DOHH2 (cell line): ENCODE data around the gene TOR4A.

Experiments
- H3F3A ChIP-seq: fragments of 200-600 bp; sonication (generic), shearing (Covaris generic); 2 replicates; pipeline ENCODE4 v1.6.0; 2016; ENCODE audit warnings: antibody characterized with exemption, mild to moderate bottlenecking; ENCODE audit not compliant: control insufficient read depth, insufficient read depth
- H3K27ac ChIP-seq: fragments of 200-600 bp; sonication (generic); 2 replicates; pipeline ENCODE4 v1.5.1; 2014; ENCODE audit warnings: low read depth, mild to moderate bottlenecking, low read length, moderate library complexity
- H3K27me3 ChIP-seq: fragments of 200-600 bp; sonication (generic); 2 replicates; pipeline ENCODE4 v1.6.1; 2014; ENCODE audit warnings: mild to moderate bottlenecking, low read length, mixed read lengths; ENCODE audit not compliant: control insufficient read depth
- H3K36me3 ChIP-seq: fragments of 200-600 bp; sonication (generic); 2 replicates; pipeline ENCODE4 v1.6.1; 2014; ENCODE audit warnings: mild to moderate bottlenecking, low read length, moderate library complexity, mixed read lengths; ENCODE audit not compliant: control insufficient read depth
- H3K4me1 ChIP-seq: fragments of 200-600 bp; sonication (generic); 2 replicates; pipeline ENCODE4 v1.6.1; 2014; ENCODE audit warnings: mild to moderate bottlenecking, low read length, mixed read lengths; ENCODE audit not compliant: control insufficient read depth
- H3K4me2 ChIP-seq: fragments of 200-600 bp; sonication (generic); 2 replicates; pipeline ENCODE4 v1.6.0; 2014; ENCODE audit warnings: mild to moderate bottlenecking, low read length, moderate library complexity
- H3K4me3 ChIP-seq: fragments of 200-600 bp; sonication (generic); 2 replicates; pipeline ENCODE4 v1.5.1; 2014; ENCODE audit warnings: mild to moderate bottlenecking, low read length, mixed read lengths
- H3K79me2 ChIP-seq: fragments of 200-600 bp; sonication (generic); 2 replicates; pipeline ENCODE4 v1.6.1; 2014; ENCODE audit warnings: mild to moderate bottlenecking, low read length, mixed read lengths; ENCODE audit not compliant: control insufficient read depth
- H3K9me2 ChIP-seq: fragments of 200-600 bp; sonication (generic); replicated peaks from 2 replicates; pipeline ENCODE4 v1.6.1; 2014; ENCODE audit warnings: mild to moderate bottlenecking, low read length, mixed read lengths; ENCODE audit not compliant: control insufficient read depth
- H3K9me3 ChIP-seq: fragments of 200-600 bp; sonication (generic); 2 replicates; pipeline ENCODE4 v1.6.1; 2014; ENCODE audit warnings: antibody characterized with exemption, low read length, mixed read lengths; ENCODE audit not compliant: control insufficient read depth, insufficient read depth
- H4K20me1 ChIP-seq: fragments of 200-600 bp; sonication (generic); 2 replicates; pipeline ENCODE4 v1.6.0; 2014; ENCODE audit warnings: low read depth, mild to moderate bottlenecking, antibody characterized with exemption, low read length, moderate library complexity; ENCODE audit not compliant: control insufficient read depth, insufficient read depth
- EZH2phosphoT487 ChIP-seq: fragments of 200-600 bp; sonication (generic); IDR thresholded peaks from 2 replicates; pipeline ENCODE4 v1.6.1; 2017; ENCODE audit warnings: borderline replicate concordance, mild to moderate bottlenecking, antibody characterized with exemption, low read length, moderate library complexity, mixed read lengths
- TF ChIP-seq, protein P1 (sequence below): fragments of 200-600 bp; sonication (generic); IDR thresholded peaks from one replicate; pipeline ENCODE4 v1.5.1; 2014; ENCODE audit warnings: antibody characterized with exemption, mild to moderate bottlenecking, low read depth, low read length; ENCODE audit not compliant: poor library complexity, severe bottlenecking

Gene TOR4A

GRCh38 chr9:137271696-137272076, 5.8 kb upstream of the TOR4A start:
- Histone ChIP-seq H3K4me1 (peaks cover 95% of the 10 kb centered on the region), H3K36me3 (peaks cover 61% of the 10 kb centered on the region), H3K27ac (no peak overlapping the region), H3K4me3 (no peak overlapping the region), H3K79me2 (peaks cover 41% of the 10 kb centered on the region), H3K27me3 (no peaks in the 10 kb centered on the region), H3K9me2 (no peaks in the 10 kb centered on the region), H3K4me2 (no peak overlapping the region), H3F3A (peaks cover 30% of the 10 kb centered on the region), H3K9me3 (no peaks in the 10 kb centered on the region), H4K20me1 (no peaks in the 10 kb centered on the region)
- TF ChIP-seq EZH2phosphoT487: no peak
- TF ChIP-seq, protein P1, sequence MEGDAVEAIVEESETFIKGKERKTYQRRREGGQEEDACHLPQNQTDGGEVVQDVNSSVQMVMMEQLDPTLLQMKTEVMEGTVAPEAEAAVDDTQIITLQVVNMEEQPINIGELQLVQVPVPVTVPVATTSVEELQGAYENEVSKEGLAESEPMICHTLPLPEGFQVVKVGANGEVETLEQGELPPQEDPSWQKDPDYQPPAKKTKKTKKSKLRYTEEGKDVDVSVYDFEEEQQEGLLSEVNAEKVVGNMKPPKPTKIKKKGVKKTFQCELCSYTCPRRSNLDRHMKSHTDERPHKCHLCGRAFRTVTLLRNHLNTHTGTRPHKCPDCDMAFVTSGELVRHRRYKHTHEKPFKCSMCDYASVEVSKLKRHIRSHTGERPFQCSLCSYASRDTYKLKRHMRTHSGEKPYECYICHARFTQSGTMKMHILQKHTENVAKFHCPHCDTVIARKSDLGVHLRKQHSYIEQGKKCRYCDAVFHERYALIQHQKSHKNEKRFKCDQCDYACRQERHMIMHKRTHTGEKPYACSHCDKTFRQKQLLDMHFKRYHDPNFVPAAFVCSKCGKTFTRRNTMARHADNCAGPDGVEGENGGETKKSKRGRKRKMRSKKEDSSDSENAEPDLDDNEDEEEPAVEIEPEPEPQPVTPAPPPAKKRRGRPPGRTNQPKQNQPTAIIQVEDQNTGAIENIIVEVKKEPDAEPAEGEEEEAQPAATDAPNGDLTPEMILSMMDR: no peak

GRCh38 chr9:137272241-137273094, 5.1 kb upstream of the TOR4A start:
- no peaks in the 10 kb centered on the region for H3K27me3 ChIP-seq
- H3F3A ChIP-seq: peaks cover 26% of the 10 kb centered on the region
- H3K9me2 ChIP-seq: no peaks in the 10 kb centered on the region
- H4K20me1 ChIP-seq: no peaks in the 10 kb centered on the region
- H3K79me2 ChIP-seq: peaks cover 35% of the 10 kb centered on the region
- TF ChIP-seq, protein P1: no peak
- TF ChIP-seq EZH2phosphoT487: no peak
- H3K4me1 ChIP-seq: peaks cover 95% of the 10 kb centered on the region
- no peak overlapping the region for H3K4me2 ChIP-seq
- H3K36me3 ChIP-seq: peaks cover 53% of the 10 kb centered on the region
- no peaks in the 10 kb centered on the region for H3K9me3 ChIP-seq
- H3K27ac ChIP-seq: no peak overlapping the region
- H3K4me3 ChIP-seq: no peak overlapping the region

DNA sequence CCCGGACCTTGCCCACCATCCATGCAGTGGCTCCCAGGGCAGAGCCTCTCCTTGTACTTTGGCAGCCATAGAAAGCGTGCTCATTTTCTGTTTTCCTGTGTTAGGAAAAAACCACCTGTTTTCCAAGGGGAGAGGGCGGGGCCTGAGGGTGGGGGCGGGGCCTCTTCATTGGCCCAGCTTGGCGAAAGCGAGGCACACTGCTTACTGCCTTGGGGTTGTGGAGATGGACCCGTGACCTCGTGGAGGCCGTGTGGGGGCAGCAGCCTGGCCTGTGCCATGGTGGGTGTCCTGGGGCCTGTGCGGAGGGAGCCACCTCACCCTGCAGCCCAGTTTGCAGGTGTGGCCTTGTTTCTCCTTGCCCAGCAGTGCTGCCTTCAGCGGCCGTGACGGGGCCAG, 4.4 kb upstream of the TOR4A start:
- Histone ChIP-seq H3K27me3 (no peaks in the 10 kb centered on the region), H3K36me3 (peaks cover 52% of the 10 kb centered on the region), H4K20me1 (no peaks in the 10 kb centered on the region), H3K9me2 (no peaks in the 10 kb centered on the region), H3K4me1 (peaks cover 95% of the 10 kb centered on the region), H3K27ac (peak overlapping the region; percentile 85; the same call in 1 of the 2 replicates), H3K4me3 (no peak overlapping the region), H3K9me3 (no peaks in the 10 kb centered on the region), H3K79me2 (peaks cover 39% of the 10 kb centered on the region), H3F3A (peaks cover 22% of the 10 kb centered on the region), H3K4me2 (peak overlapping the region; percentile 85)
- TF ChIP-seq EZH2phosphoT487: no peak
- TF ChIP-seq, protein P1: no peak
